GM23248 (cell line): Measurements from ENCODE around the gene TRIM28. TPM values are rescaled to one million over a fixed set of nuclear protein-coding genes. Genes with fewer than 3 reads are reported as not detected.

Experiments
- DNase-seq: peaks from one replicate; pipeline ENCODE4 v3.0.0-alpha.2; 2015
- H2AFZ ChIP-seq: fragments of 200-600 bp; sonication (generic); 2 replicates; pipeline ENCODE4 v1.6.1; 2016; ENCODE audit warnings: antibody characterized with exemption
- H3F3A ChIP-seq: fragments of 200-600 bp; sonication (generic); 2 replicates; pipeline ENCODE4 v1.6.1; 2016; ENCODE audit warnings: mild to moderate bottlenecking, antibody characterized with exemption, mixed run types; ENCODE audit not compliant: insufficient read depth
- H3K27ac ChIP-seq: fragments of 200-600 bp; sonication (generic); 2 replicates; pipeline ENCODE4 v1.5.1; 2016; ENCODE audit warnings: mild to moderate bottlenecking
- H3K27me3 ChIP-seq: fragments of 200-600 bp; sonication (generic); replicated peaks from 2 replicates; pipeline ENCODE4 v1.6.1; 2016; ENCODE audit warnings: mild to moderate bottlenecking; ENCODE audit not compliant: insufficient read depth
- H3K36me3 ChIP-seq: fragments of 200-600 bp; sonication (generic); 2 replicates; pipeline ENCODE4 v1.6.1; 2016; ENCODE audit warnings: low read depth, mild to moderate bottlenecking
- H3K4me1 ChIP-seq: fragments of 200-600 bp; sonication (generic); 2 replicates; pipeline ENCODE4 v1.6.1; 2016; ENCODE audit warnings: mild to moderate bottlenecking; ENCODE audit not compliant: insufficient read depth
- H3K4me2 ChIP-seq: fragments of 200-600 bp; sonication (generic); one replicate; pipeline ENCODE4 v1.6.1; 2016; ENCODE audit warnings: mild to moderate bottlenecking; ENCODE audit not compliant: unreplicated experiment
- H3K4me3 ChIP-seq: fragments of 200-600 bp; sonication (generic); 2 replicates; pipeline ENCODE4 v1.5.1; 2016; ENCODE audit warnings: mild to moderate bottlenecking
- H3K79me2 ChIP-seq: fragments of 200-600 bp; sonication (generic); 2 replicates; pipeline ENCODE4 v1.6.1; 2016; ENCODE audit warnings: mild to moderate bottlenecking; ENCODE audit not compliant: insufficient read depth
- H3K9ac ChIP-seq: fragments of 200-600 bp; sonication (generic); 2 replicates; pipeline ENCODE4 v1.6.1; 2016; ENCODE audit warnings: mild to moderate bottlenecking
- H3K9me2 ChIP-seq: fragments of 200-600 bp; sonication (generic); 2 replicates; pipeline ENCODE4 v1.6.1; 2016; ENCODE audit warnings: mixed run types, mild to moderate bottlenecking, moderate library complexity; ENCODE audit not compliant: insufficient read depth
- H3K9me3 ChIP-seq: fragments of 200-600 bp; sonication (generic); one replicate; pipeline ENCODE4 v1.6.1; 2017; ENCODE audit warnings: low read depth
- H4K20me1 ChIP-seq: fragments of 200-600 bp; sonication (generic); 2 replicates; pipeline ENCODE4 v1.6.0; 2016; ENCODE audit not compliant: insufficient read depth
- EZH2 ChIP-seq: fragments of 200-600 bp; sonication (generic); IDR thresholded peaks from 2 replicates; pipeline ENCODE4 v1.6.1; 2018; ENCODE audit warnings: antibody characterized with exemption, mild to moderate bottlenecking; ENCODE audit not compliant: insufficient read depth, poor library complexity, severe bottlenecking
- EZH2phosphoT487 ChIP-seq: fragments of 200-600 bp; sonication (generic); IDR thresholded peaks from 2 replicates; pipeline ENCODE4 v1.6.1; 2018; ENCODE audit warnings: antibody characterized with exemption, moderate library complexity, mild to moderate bottlenecking, low read depth; ENCODE audit not compliant: insufficient read depth
- WGBS, 2 experiments: methylation state at CpG; one replicate each; pipeline ENCODE4 v1.1.6; 2015 to 2017; ENCODE audit warnings: low lambda C conversion rate in 2 of 2, low coverage in 1 of 2; ENCODE audit errors: missing lambda C conversion rate in 2 of 2; 5-methylcytosine and 5-hydroxymethylcytosine counted together
- in situ Hi-C: fragments of 300-500 bp; cut with MboI; formaldehyde crosslinking; loops from 2 replicates; pipeline ENCODE4 v1.15.0; 2020
- polyA plus RNA-seq: library from polyadenylated mRNA; unstranded; fragments of >200 nt; fragmentation: Nextera tagmentation; extraction: Ambion mirVana; gene quantifications from 2 replicates; pipeline ENCODE4 v1.2.1, GENCODE V29; 2016
- total RNA-seq: library from RNA; depleted of rRNA; stranded (reverse); fragments of >200 nt; shearing (Covaris generic); gene quantifications from 2 replicates; pipeline ENCODE4 v1.2.3, GENCODE V29; 2014

Gene TRIM28
- total and polyA plus RNA-seq, 2 experiments from 2014 or later, result 61.5 to 319 TPM

DNA sequence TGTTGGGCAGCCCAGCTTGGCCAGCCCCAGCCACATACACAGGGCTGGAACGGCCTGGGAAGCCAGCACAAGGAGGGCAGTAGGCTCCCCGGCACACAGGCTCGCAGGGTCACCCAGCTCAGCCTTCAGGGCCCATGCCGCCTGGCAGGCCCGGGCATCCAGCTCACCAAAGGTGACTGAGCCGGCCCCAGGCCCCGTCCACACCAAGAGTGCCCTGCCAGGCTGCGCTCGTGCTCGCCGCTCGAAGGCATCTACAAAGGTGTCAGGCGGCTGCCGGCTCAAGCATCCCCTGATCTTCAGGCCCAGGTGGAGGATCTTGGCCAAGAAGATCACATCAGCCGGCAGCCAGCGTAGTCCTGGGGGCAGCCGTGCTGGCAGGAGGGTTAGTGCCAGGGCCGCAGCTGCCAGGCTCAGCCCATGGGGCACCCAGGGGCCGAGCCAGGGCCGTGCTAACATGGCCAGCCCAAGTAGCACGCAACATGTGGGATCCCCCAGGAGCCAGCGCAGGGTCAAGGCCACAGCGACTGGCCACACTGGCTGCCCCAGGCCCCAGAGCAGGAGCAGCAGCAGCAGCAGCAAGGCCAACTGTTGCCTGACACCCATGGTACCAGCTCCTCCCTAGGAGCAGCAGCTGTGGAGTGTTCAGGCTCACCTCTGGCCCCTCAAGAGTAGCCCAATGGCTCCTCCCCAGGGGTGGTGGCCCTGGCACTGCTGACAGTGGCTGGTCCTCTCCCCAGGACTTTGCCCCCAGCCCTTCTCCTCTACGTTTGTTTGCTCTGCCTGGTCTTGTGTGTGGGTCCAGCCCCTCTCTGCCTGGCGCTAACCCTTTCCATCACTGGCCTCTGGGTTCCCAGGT is 32.3 kb upstream of the TRIM28 start, which contains the start of gene SLC27A5:
TSS of gene SLC27A5 (minus strand) at position 640 of the 856 bp plus-strand sequence. CDS start at position 603, 37 bp downstream.
- in situ Hi-C loops, result no loop called here
- Histone ChIP-seq H3F3A (no peaks in the 10 kb centered on the region), H3K4me1 (no peaks in the 10 kb centered on the region), H3K4me3 (no peak within 1 kb of the TSS), H3K27me3 (no peaks in the 10 kb centered on the region), H3K9ac (no peak within 1 kb of the TSS), H2AFZ (no peak within 1 kb of the TSS), H3K79me2 (peaks cover 23% of the 10 kb centered on the region), H3K27ac (no peak within 1 kb of the TSS), H3K4me2 (no peak within 1 kb of the TSS), H3K9me2 (no peaks in the 10 kb centered on the region), H3K36me3 (peaks cover 5% of the 10 kb centered on the region; the same call in 1 of the 2 replicates), H4K20me1 (no peaks in the 10 kb centered on the region), H3K9me3 (no peaks in the 10 kb centered on the region)
- 76 to 85% methylated on average over 24 of the region's 25 CpGs for WGBS, 2 experiments
- no peak for DNase-seq
- TF ChIP-seq EZH2 (no peak), EZH2phosphoT487 (no peak)

DNA sequence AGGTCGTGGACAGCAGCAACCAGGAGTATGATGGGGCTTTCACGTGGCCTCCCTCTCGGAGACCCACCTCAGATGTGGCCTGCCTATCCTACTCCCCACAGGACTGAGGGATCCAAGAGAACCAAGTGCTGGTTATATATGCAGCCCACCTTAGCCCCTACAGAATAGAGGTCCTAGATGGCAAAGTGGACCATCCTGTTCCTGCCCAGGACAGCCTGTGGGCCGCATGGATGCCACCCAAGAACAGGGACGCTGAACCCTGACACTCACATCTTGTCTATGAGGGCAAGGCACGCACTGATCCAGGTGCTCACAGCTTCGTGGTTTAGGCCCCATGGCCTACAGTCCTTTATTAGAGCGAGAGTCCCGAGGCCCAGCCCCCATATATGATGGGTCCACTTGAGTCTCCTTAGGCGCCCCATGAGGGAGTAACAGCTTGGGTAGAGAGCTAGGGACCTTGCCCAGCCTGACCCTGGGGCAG is 30.6 kb upstream of the TRIM28 start:
- DNase-seq, result no peak

GRCh38 chr19:58513694-58514563 is 29.9 kb upstream of the TRIM28 start:
- WGBS, 2 experiments, result 35 to 41% methylated on average over 56 to 66 of the region's 66 CpGs
- no peak for TF ChIP-seq EZH2
- no peak for TF ChIP-seq EZH2phosphoT487
- H2AFZ ChIP-seq, result no peak overlapping the region
- H3F3A ChIP-seq, result peaks cover 10% of the 10 kb centered on the region; the same call in 1 of the 2 replicates
- no peak overlapping the region for H3K27ac ChIP-seq
- H3K79me2 ChIP-seq, result peaks cover 45% of the 10 kb centered on the region
- peaks cover 7% of the 10 kb centered on the region for H3K4me1 ChIP-seq
- peak overlapping the region; percentile 38 for H3K9ac ChIP-seq
- H3K9me3 ChIP-seq, result no peaks in the 10 kb centered on the region
- no peaks in the 10 kb centered on the region for H3K9me2 ChIP-seq
- H3K36me3 ChIP-seq, result peaks cover 5% of the 10 kb centered on the region; the same call in 1 of the 2 replicates
- no peak overlapping the region for H3K4me2 ChIP-seq
- H3K4me3 ChIP-seq, result no peak overlapping the region; the same call in 1 of the 2 replicates
- in situ Hi-C loops, result no loop called here
- DNase-seq, result peak; percentile 85
- no peaks in the 10 kb centered on the region for H3K27me3 ChIP-seq
- no peaks in the 10 kb centered on the region for H4K20me1 ChIP-seq

More for the DNA sequence above, 30.6 kb upstream of the TRIM28 start:
- Histone ChIP-seq H3K79me2 (peaks cover 39% of the 10 kb centered on the region), H3K9ac (peak overlapping the region; percentile 32; the same call in 1 of the 2 replicates), H3K27me3 (no peaks in the 10 kb centered on the region), H4K20me1 (no peaks in the 10 kb centered on the region), H3F3A (0 out of 2 replicates have a peak, but pooled peaks cover 3% of the 10 kb centered on the region), H3K9me3 (no peaks in the 10 kb centered on the region), H3K4me2 (no peak overlapping the region), H3K4me3 (no peak overlapping the region), H3K9me2 (no peaks in the 10 kb centered on the region), H3K27ac (no peak overlapping the region), H3K4me1 (peaks cover 4% of the 10 kb centered on the region), H2AFZ (no peak overlapping the region), H3K36me3 (peaks cover 5% of the 10 kb centered on the region; the same call in 1 of the 2 replicates)
- no peak for TF ChIP-seq EZH2phosphoT487
- no peak for TF ChIP-seq EZH2
- WGBS, 2 experiments, result 77 to 81% methylated on average over 10 of the region's 10 CpGs
- in situ Hi-C loops, result no loop called here

DNA sequence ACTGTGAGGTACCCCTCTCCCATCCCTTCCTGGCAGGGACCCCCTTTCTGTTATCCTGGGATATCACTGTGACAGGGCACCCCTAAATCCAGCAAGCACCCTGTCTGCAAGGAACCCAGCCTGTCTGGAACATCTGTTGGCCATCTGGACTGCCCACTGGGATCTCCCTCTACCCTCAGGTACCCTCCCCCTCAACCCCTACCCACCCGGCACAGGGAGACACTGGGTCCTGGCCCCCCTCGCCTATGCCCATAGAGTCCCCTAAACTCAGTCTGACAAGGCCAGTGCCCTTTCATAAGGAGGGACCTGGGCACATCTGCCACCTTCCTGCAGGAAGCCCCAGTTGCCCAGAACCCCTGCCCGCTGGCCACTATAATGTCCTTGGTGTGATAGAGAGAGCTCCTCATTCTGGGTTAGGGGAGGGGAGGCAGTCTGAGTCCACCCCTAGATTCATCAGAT is 29.3 kb upstream of the TRIM28 start:
- peaks cover 46% of the 10 kb centered on the region for H3K79me2 ChIP-seq
- DNase-seq, result no peak
- peak overlapping the region; percentile 38 for H3K9ac ChIP-seq
- no peak overlapping the region; the same call in 1 of the 2 replicates for H3K4me3 ChIP-seq
- H3K4me1 ChIP-seq, result peaks cover 7% of the 10 kb centered on the region
- H3K27me3 ChIP-seq, result no peaks in the 10 kb centered on the region
- no peaks in the 10 kb centered on the region for H4K20me1 ChIP-seq
- H3K9me3 ChIP-seq, result no peaks in the 10 kb centered on the region
- H3K36me3 ChIP-seq, result peaks cover 5% of the 10 kb centered on the region; the same call in 1 of the 2 replicates
- TF ChIP-seq EZH2, result no peak
- no peak for TF ChIP-seq EZH2phosphoT487
- H3F3A ChIP-seq, result peaks cover 12% of the 10 kb centered on the region; the same call in 1 of the 2 replicates
- in situ Hi-C loops, result no loop called here
- no peak overlapping the region for H2AFZ ChIP-seq
- WGBS, 2 experiments, result 50 to 74% methylated on average over 3 of the region's 3 CpGs
- no peak overlapping the region for H3K27ac ChIP-seq
- no peak overlapping the region for H3K4me2 ChIP-seq
- no peaks in the 10 kb centered on the region for H3K9me2 ChIP-seq
